ENCODE results near the gene SYCE3.

Gene SYCE3

DNA sequence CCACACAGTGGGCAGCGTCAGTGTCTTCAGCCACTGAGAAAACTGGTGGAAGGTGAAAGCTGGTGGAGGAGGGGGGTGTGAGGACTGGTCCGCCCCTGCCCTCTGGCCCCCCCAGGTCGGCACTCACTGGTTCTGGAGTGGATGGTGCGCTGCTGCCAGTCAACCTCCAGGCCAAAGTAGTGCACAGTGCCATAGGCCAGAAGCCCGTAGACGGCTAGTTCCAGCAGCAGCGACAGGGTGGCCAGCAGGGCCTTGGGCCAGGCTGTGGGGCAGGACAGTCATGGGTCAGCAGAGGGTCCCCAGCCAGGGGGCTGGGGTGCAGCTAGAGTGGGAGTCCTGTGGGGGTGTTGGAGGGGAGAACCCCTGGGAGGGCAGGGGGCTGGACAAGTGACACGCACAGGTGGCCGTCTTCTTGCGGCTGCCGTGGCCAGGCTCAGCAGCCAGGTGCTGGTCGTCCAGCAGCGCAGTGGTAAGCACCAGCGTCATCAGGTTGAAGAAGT, 57.4 kb downstream of the SYCE3 start:
- TF ChIP-seq ZNF8 (CRISPR knock-in tag; IDR thresholded peaks at IDR 0.05) (no peak), SNAI2 (CRISPR knock-in tag; IDR thresholded peaks at IDR 0.05) (no peak), ZC3H10 (CRISPR knock-in tag; IDR thresholded peaks at IDR 0.05) (no peak), BACH2 (CRISPR knock-in tag; IDR thresholded peaks at IDR 0.05; ENCODE audit: borderline replicate concordance) (no peak), ARNTL (CRISPR knock-in tag; IDR thresholded peaks at IDR 0.05; ENCODE audit: borderline replicate concordance, low read depth) (no peak), ZFP3 (CRISPR knock-in tag; IDR thresholded peaks at IDR 0.05) (no peak)
- TF ChIP-seq, protein P1, sequence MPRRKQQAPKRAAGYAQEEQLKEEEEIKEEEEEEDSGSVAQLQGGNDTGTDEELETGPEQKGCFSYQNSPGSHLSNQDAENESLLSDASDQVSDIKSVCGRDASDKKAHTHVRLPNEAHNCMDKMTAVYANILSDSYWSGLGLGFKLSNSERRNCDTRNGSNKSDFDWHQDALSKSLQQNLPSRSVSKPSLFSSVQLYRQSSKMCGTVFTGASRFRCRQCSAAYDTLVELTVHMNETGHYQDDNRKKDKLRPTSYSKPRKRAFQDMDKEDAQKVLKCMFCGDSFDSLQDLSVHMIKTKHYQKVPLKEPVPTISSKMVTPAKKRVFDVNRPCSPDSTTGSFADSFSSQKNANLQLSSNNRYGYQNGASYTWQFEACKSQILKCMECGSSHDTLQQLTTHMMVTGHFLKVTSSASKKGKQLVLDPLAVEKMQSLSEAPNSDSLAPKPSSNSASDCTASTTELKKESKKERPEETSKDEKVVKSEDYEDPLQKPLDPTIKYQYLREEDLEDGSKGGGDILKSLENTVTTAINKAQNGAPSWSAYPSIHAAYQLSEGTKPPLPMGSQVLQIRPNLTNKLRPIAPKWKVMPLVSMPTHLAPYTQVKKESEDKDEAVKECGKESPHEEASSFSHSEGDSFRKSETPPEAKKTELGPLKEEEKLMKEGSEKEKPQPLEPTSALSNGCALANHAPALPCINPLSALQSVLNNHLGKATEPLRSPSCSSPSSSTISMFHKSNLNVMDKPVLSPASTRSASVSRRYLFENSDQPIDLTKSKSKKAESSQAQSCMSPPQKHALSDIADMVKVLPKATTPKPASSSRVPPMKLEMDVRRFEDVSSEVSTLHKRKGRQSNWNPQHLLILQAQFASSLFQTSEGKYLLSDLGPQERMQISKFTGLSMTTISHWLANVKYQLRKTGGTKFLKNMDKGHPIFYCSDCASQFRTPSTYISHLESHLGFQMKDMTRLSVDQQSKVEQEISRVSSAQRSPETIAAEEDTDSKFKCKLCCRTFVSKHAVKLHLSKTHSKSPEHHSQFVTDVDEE (CRISPR knock-in tag; IDR thresholded peaks at IDR 0.05), result no peak
- TF ChIP-seq, protein P2, sequence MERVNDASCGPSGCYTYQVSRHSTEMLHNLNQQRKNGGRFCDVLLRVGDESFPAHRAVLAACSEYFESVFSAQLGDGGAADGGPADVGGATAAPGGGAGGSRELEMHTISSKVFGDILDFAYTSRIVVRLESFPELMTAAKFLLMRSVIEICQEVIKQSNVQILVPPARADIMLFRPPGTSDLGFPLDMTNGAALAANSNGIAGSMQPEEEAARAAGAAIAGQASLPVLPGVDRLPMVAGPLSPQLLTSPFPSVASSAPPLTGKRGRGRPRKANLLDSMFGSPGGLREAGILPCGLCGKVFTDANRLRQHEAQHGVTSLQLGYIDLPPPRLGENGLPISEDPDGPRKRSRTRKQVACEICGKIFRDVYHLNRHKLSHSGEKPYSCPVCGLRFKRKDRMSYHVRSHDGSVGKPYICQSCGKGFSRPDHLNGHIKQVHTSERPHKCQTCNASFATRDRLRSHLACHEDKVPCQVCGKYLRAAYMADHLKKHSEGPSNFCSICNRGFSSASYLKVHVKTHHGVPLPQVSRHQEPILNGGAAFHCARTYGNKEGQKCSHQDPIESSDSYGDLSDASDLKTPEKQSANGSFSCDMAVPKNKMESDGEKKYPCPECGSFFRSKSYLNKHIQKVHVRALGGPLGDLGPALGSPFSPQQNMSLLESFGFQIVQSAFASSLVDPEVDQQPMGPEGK (CRISPR knock-in tag; IDR thresholded peaks at IDR 0.05; ENCODE audit: borderline replicate concordance), result no peak

DNA sequence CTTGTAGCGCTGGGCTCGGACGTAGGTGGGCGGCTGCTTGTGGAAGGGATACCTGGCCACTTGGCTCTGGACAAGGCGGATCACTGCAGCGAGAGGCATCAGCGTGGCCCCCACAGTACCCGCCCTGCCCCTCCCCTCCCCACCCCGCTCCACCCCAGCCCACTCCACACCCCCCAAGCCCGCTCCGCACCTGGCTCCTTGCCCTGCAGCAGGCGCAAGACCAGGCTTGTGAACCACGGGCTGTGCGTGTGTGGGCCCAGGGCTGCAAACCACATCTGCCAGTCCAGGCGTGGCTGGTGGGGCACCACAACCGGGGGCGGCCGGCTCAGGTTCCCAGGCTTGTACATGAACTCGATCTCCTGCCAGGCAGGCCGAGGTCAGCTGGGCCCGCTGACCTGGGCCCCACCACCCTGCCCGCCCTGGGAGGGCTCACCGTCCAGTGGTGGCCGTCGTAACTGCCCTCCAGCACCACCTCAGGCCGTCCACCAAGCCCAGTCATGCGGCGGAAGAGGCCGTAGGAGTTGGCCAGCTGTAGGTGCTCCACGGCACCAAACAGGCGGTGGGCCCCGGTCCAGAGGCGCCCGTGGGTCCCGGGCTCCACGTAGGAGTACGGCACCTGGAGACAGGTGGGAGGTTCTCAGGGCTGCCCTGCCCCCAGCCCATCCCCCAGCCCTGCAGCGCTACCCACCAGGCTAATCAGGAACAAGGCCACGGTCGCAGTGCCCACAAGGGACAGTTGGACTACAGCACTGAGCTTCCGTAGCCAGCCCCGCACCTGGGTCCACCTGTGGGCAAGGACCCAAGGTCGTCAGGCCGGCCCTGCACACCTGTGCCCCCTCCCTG, 58.1 kb downstream of the SYCE3 start:
- TF ChIP-seq TOX (CRISPR knock-in tag; IDR thresholded peaks at IDR 0.05; ENCODE audit: borderline replicate concordance) (no peak), ESRRG (CRISPR knock-in tag; IDR thresholded peaks at IDR 0.05) (no peak), SNAI2 (CRISPR knock-in tag; IDR thresholded peaks at IDR 0.05) (no peak), OSR1 (CRISPR knock-in tag; IDR thresholded peaks at IDR 0.05) (no peak), TCF4 (CRISPR knock-in tag; IDR thresholded peaks at IDR 0.05; ENCODE audit: borderline replicate concordance) (no peak), CSDC2 (CRISPR knock-in tag; IDR thresholded peaks at IDR 0.05) (no peak), ZNF8 (CRISPR knock-in tag; IDR thresholded peaks at IDR 0.05) (no peak), GLIS3 (CRISPR knock-in tag; IDR thresholded peaks at IDR 0.05) (no peak), ARNTL (CRISPR knock-in tag; IDR thresholded peaks at IDR 0.05; ENCODE audit: borderline replicate concordance, low read depth) (no peak)
- TF ChIP-seq, protein P3, sequence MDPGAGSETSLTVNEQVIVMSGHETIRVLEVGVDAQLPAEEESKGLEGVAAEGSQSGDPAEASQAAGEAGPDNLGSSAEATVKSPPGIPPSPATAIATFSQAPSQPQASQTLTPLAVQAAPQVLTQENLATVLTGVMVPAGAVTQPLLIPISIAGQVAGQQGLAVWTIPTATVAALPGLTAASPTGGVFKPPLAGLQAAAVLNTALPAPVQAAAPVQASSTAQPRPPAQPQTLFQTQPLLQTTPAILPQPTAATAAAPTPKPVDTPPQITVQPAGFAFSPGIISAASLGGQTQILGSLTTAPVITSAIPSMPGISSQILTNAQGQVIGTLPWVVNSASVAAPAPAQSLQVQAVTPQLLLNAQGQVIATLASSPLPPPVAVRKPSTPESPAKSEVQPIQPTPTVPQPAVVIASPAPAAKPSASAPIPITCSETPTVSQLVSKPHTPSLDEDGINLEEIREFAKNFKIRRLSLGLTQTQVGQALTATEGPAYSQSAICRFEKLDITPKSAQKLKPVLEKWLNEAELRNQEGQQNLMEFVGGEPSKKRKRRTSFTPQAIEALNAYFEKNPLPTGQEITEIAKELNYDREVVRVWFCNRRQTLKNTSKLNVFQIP (CRISPR knock-in tag; IDR thresholded peaks at IDR 0.05; ENCODE audit: borderline replicate concordance, low read depth), result no peak
- no peak for ATAC-seq

More for the DNA sequence above, 57.4 kb downstream of the SYCE3 start:
- ATAC-seq, result no peak

DNA sequence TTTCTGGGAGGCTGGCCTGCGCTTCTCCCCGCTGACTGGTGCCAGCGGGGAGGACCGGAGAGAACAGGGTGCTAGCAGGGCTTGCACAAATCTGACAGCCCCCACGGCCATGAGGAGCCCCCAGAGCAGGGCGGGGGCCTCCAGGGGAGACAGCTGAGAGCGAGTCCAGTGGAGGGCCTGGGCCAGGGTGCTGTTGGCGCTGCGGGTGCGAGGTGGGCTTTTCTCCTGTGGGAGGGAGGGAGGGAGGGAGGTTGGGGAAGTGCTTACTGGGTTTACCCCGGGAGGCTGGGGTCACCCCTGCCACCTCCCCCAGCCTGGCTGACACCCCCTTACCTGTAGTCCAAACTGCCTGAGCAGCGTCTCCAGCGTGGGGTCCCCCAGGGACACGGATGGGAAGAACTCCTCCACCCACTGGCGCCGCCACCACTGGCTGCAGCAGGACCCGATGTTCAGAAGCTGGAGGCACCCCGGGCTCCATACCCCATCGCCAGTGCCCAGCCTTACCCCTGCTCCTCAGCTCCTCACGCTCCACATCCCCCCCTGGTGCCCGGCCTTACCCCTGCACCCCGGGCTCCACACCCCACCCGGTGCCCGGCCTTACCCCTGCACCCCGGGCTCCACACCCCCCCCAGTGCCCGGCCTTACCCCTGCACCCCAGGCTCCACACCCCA, 59.1 kb downstream of the SYCE3 start:
- no peak for ATAC-seq
- no peak for TF ChIP-seq RARB (CRISPR knock-in tag; IDR thresholded peaks at IDR 0.05)

DNA sequence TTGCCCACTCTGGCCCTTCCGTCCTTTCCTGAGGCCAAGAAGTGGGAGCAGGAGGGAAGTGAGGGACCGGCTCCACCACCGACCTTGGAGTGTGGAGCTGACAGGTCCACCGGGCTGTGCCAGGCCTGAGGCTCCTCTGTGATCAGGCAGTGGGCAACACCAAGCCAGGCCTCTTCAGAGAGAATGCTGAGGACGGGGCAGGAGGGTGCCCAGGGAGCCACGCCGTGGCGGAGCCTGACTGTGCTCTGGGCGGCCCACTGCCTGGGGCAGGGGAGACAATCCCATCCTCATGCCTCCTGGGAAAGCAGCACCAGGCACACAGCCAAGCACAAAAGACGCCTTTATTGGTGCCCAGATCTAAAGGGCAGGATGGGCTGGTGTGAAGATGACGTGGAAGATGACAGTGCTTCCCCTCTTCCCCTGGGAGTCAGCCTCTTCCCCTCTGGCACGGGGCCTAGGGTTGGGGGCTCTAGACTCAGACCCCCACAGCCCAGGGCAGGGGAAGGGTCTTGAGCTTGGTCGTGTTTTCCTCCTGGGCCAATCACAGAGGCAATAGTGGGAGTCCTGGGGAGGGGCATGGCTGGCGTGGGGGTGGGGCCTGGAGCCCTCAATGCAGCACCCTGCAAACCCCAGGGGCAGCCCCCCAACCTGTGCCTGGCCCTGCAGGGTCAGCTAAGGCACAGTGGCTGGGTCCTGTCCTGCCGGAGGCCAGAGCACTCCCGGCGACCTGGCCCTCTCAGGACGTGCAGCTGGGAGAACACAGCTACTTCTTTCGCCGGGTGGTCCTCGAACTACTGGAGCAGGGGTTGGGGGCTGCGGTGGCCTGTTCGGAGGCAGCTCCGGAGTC, 59.9 kb downstream of the SYCE3 start:
- no peak for ATAC-seq
- no peak for TF ChIP-seq TCF4 (CRISPR knock-in tag; IDR thresholded peaks at IDR 0.05; ENCODE audit: borderline replicate concordance)
- TF ChIP-seq ZNF565 (CRISPR knock-in tag; conservative IDR thresholded peaks at IDR 0.05; ENCODE audit: low read depth), result no peak
- TF ChIP-seq BACH2 (CRISPR knock-in tag; IDR thresholded peaks at IDR 0.05; ENCODE audit: borderline replicate concordance), result no peak
- no peak for TF ChIP-seq TOX (CRISPR knock-in tag; IDR thresholded peaks at IDR 0.05; ENCODE audit: borderline replicate concordance)
- no peak for TF ChIP-seq ISL1 (CRISPR knock-in tag; IDR thresholded peaks at IDR 0.05)
- TF ChIP-seq, protein P4, sequence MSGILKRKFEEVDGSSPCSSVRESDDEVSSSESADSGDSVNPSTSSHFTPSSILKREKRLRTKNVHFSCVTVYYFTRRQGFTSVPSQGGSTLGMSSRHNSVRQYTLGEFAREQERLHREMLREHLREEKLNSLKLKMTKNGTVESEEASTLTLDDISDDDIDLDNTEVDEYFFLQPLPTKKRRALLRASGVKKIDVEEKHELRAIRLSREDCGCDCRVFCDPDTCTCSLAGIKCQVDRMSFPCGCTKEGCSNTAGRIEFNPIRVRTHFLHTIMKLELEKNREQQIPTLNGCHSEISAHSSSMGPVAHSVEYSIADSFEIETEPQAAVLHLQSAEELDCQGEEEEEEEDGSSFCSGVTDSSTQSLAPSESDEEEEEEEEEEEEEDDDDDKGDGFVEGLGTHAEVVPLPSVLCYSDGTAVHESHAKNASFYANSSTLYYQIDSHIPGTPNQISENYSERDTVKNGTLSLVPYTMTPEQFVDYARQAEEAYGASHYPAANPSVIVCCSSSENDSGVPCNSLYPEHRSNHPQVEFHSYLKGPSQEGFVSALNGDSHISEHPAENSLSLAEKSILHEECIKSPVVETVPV (CRISPR knock-in tag; IDR thresholded peaks at IDR 0.05), result no peak
- no peak for TF ChIP-seq ARNTL (CRISPR knock-in tag; IDR thresholded peaks at IDR 0.05; ENCODE audit: borderline replicate concordance, low read depth)
- no peak for TF ChIP-seq ESRRG (CRISPR knock-in tag; IDR thresholded peaks at IDR 0.05)
- TF ChIP-seq ZC3H10 (CRISPR knock-in tag; IDR thresholded peaks at IDR 0.05), result no peak
- TF ChIP-seq OSR1 (CRISPR knock-in tag; IDR thresholded peaks at IDR 0.05), result no peak
- no peak for TF ChIP-seq SNAI2 (CRISPR knock-in tag; IDR thresholded peaks at IDR 0.05)
- no peak for TF ChIP-seq GLIS3 (CRISPR knock-in tag; IDR thresholded peaks at IDR 0.05)
- TF ChIP-seq, protein P2 (CRISPR knock-in tag; IDR thresholded peaks at IDR 0.05; ENCODE audit: borderline replicate concordance), result no peak

All from SK-N-SH treated with all-trans-retinoic acid at 6 μM for 48 hours (cell line).